ENCODE results near the gene SLK.

DNA sequence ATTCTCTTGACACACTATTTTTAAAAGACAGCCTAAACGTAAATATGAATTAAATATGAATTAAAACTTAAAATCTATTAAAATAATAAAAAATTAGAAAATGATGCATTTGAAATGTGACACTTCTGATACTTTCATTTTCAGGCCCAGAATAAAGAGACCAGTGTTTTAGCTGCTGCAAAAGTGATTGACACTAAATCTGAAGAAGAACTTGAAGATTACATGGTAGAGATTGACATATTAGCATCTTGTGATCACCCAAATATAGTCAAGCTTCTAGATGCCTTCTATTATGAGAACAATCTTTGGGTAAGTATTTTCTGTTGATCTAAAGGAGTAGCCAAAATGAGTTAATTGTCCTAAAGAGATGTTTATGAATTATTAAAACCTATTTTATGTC, 23.6 kb downstream of the SLK start:
- no peak for TF ChIP-seq CTCF (conservative IDR thresholded peaks at IDR 0.05; ENCODE audit: low read length)
- TF ChIP-seq EZH2phosphoT487 (IDR thresholded peaks at IDR 0.05; ENCODE audit: borderline replicate concordance): no peak
